ENCODE results near the gene PRKCI. TPM values are rescaled to one million over a fixed set of nuclear protein-coding genes. Genes with fewer than 3 reads are reported as not detected.

PRKCI gene
- polyA plus RNA-seq, 2 of the 4 experiments (the other 2 are of a cell fraction) = 19.2 to 52.6 TPM

DNA sequence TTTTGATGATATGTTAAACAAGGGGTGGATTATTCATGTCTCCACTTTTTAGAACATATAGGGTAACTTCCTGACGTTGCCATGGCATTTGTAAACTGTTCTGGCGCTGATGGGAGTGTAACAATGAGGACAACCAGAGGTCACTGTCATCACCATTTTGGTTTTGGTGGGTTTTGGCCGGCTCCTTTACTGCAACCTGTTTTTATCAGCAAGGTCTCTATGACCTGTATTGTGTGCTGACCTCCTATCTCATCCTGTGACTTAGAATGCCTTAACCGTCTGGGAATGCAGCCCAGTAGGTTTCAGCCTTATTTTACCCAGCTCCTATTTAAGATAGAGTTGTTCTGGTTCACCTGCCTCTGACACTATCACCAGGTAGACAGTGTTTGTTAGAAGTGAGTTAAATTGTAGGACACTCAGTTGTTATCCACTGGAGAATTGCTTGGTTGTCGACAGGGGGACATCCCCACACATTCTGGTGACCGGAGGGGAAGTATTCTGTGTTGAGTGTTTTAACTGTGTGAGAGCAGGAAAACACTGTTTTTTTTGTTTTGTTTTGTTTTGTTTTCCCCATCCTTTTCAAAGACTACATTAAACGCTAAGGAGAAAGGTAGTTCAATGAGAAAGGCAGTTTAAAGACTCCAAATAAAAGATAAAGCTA lies 98.4 kb downstream of the PRKCI start:
- no peaks in the 10 kb centered on the region for H3K9me3 ChIP-seq
- ChIA-PET POLR2A (no interaction called here), CTCF (interaction anchor here (0.6 to 1.5 kb wide), 3 partner anchors 10 to 93 kb away, joined by 3 to 4 read pairs (median 4); no protein-coding TSS in a partner anchor)
- ATAC-seq = peak in 1 of 2 experiments; percentile 28; a peak in 1 of 6 replicates
- H3K4me1 ChIP-seq = no peaks in the 10 kb centered on the region; the same call in 2 of the 3 replicates
- TF ChIP-seq E2F6 (IDR thresholded peaks at IDR 0.05; ENCODE audit: borderline replicate concordance, low read depth) = no peak
- no peak for TF ChIP-seq ZFP36 (IDR thresholded peaks at IDR 0.05; ENCODE audit: borderline replicate concordance, partially characterized antibody)
- no peak for TF ChIP-seq EHF (CRISPR knock-in tag; IDR thresholded peaks at IDR 0.05)
- TF ChIP-seq, protein P1, sequence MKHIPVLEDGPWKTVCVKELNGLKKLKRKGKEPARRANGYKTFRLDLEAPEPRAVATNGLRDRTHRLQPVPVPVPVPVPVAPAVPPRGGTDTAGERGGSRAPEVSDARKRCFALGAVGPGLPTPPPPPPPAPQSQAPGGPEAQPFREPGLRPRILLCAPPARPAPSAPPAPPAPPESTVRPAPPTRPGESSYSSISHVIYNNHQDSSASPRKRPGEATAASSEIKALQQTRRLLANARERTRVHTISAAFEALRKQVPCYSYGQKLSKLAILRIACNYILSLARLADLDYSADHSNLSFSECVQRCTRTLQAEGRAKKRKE (CRISPR knock-in tag; IDR thresholded peaks at IDR 0.05; ENCODE audit: low read depth) = no peak
- no peak for TF ChIP-seq BHLHE40 (IDR thresholded peaks at IDR 0.05; ENCODE audit: low read depth, low read length)
- no peak for TF ChIP-seq CTCF (IDR thresholded peaks at IDR 0.05)
- no peak for TF ChIP-seq CHD2 (IDR thresholded peaks at IDR 0.05; ENCODE audit: low read length, partially characterized antibody)
- no peak for TF ChIP-seq TP53 (CRISPR knock-in tag; IDR thresholded peaks at IDR 0.05)
- no peak for TF ChIP-seq SMC3 (IDR thresholded peaks at IDR 0.05)
- TF ChIP-seq, protein P2, sequence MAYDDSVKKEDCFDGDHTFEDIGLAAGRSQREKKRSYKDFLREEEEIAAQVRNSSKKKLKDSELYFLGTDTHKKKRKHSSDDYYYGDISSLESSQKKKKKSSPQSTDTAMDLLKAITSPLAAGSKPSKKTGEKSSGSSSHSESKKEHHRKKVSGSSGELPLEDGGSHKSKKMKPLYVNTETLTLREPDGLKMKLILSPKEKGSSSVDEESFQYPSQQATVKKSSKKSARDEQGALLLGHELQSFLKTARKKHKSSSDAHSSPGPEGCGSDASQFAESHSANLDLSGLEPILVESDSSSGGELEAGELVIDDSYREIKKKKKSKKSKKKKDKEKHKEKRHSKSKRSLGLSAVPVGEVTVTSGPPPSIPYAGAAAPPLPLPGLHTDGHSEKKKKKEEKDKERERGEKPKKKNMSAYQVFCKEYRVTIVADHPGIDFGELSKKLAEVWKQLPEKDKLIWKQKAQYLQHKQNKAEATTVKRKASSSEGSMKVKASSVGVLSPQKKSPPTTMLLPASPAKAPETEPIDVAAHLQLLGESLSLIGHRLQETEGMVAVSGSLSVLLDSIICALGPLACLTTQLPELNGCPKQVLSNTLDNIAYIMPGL (CRISPR knock-in tag; IDR thresholded peaks at IDR 0.05; ENCODE audit: borderline replicate concordance) = no peak
- no peak for TF ChIP-seq RAD21 (conservative IDR thresholded peaks at IDR 0.05 in 1 of 2, IDR thresholded peaks at IDR 0.05 in 1 of 2)
- TF ChIP-seq POLR2A (IDR thresholded peaks at IDR 0.05; ENCODE audit: low read length) = no peak
- no peak for TF ChIP-seq JUN (IDR thresholded peaks at IDR 0.05)
- no peak for TF ChIP-seq HOXB13 (CRISPR knock-in tag; IDR thresholded peaks at IDR 0.05; ENCODE audit: low read depth)
- TF ChIP-seq JUNB (IDR thresholded peaks at IDR 0.05) = no peak
- H3K4me3 ChIP-seq = no peak overlapping the region
- 67% methylated on average over 7 of the region's 7 CpGs for WGBS (ENCODE audit: missing lambda C conversion rate)
- no peak for DNase-seq (ENCODE audit: low read depth in 1 of 2, low spot score in 1 of 2)
- H3K4me2 ChIP-seq = no peak overlapping the region
- no peak for FAIRE-seq
- H3K27ac ChIP-seq = no peak overlapping the region

GRCh38 chr3:170321321-170322034 lies 99.3 kb downstream of the PRKCI start:
- DNase-seq (ENCODE audit: low read depth in 1 of 2, low spot score in 1 of 2) (no peak), ATAC-seq (no peak), FAIRE-seq (no peak)
- Histone ChIP-seq H3K27ac (no peak overlapping the region), H3K4me3 (no peak overlapping the region), H3K4me1 (no peaks in the 10 kb centered on the region; the same call in 2 of the 3 replicates), H3K4me2 (no peak overlapping the region), H3K9me3 (no peaks in the 10 kb centered on the region)
- 92% methylated on average over 11 of the region's 11 CpGs for WGBS (ENCODE audit: missing lambda C conversion rate)
- TF ChIP-seq CHD2 (IDR thresholded peaks at IDR 0.05; ENCODE audit: low read length, partially characterized antibody) = no peak
- no peak for TF ChIP-seq PBX3 (IDR thresholded peaks at IDR 0.05)
- no peak for TF ChIP-seq ZNF302 (CRISPR knock-in tag; IDR thresholded peaks at IDR 0.05)
- TF ChIP-seq HOXA7 (CRISPR knock-in tag; IDR thresholded peaks at IDR 0.05) = no peak
- ChIA-PET POLR2A (no interaction called here), CTCF (interaction anchor here (0.6 to 1.5 kb wide), 5 partner anchors 11 to 92 kb away, joined by 3 to 4 read pairs (median 4); no protein-coding TSS in a partner anchor)

Measured in A549 (cell line).